Prostate gland (tissue), 2 donors: ENCODE results near the gene TIMM10B. TPM values are rescaled to one million over a fixed set of nuclear protein-coding genes. Genes with fewer than 3 reads are reported as not detected.
A peak's percentile ranks its signal among the peaks of the same experiment; 100 is the strongest.

Experiments
- DNase-seq: peaks from one replicate; pipeline ENCODE4 v3.0.0-alpha.2; 2019; ENCODE audit warnings: low spot score
- H3K27ac ChIP-seq, 2 donors: fragments of 200-600 bp; sonication (generic); 2 replicates each; pipeline ENCODE4 v1.5.1; 2017 to 2019
- H3K27me3 ChIP-seq: fragments of 200-600 bp; sonication (generic); replicated peaks from 2 replicates; pipeline ENCODE4 v1.5.1; 2019; ENCODE audit not compliant: insufficient read depth
- H3K36me3 ChIP-seq, 2 donors: fragments of 200-600 bp; sonication (generic); 1 replicate in 1 of 2; 2 replicates in 1 of 2; pipeline versions ENCODE4 v1.5.1 to v1.8.1; 2017 to 2019
- H3K4me1 ChIP-seq: fragments of 200-600 bp; sonication (generic); replicated peaks from 2 replicates; pipeline ENCODE4 v1.5.1; 2019
- H3K4me3 ChIP-seq, 2 donors: fragments of 200-600 bp; sonication (generic); 2 replicates each; pipeline ENCODE4 v1.5.1; 2017 to 2019
- H3K9me3 ChIP-seq: fragments of 200-600 bp; sonication (generic); 2 replicates; pipeline ENCODE4 v1.5.1; 2017
- CTCF ChIP-seq, 4 experiments: fragments of 200-600 bp in 2 of 4; fragments of 450-650 bp in 2 of 4; sonication (generic) in 2 of 4; IDR thresholded peaks; 1 replicate in 3 of 4; 2 replicates in 1 of 4; pipeline ENCODE4 v1.5.1; 2016 to 2019; ENCODE audit warnings: antibody characterized with exemption in 4 of 4, mild to moderate bottlenecking in 2 of 4, moderate library complexity in 2 of 4
- POLR2A ChIP-seq: fragments of 450-650 bp; IDR thresholded peaks from one replicate; pipeline ENCODE4 v1.6.1; 2016; ENCODE audit warnings: antibody characterized with exemption, mild to moderate bottlenecking
- POLR2AphosphoS5 ChIP-seq: sonication (generic); formaldehyde crosslinking; IDR thresholded peaks from one replicate; pipeline ENCODE4 v1.6.1; 2017; ENCODE audit warnings: antibody characterized with exemption
- WGBS: methylation state at CpG from one replicate; pipeline ENCODE4 v1.1.5; 2018; 5-methylcytosine and 5-hydroxymethylcytosine counted together
- intact Hi-C: fragments of 100-400 bp; cut with DNase I; formaldehyde crosslinking; loops from one replicate; pipeline ENCODE4 v1.14.2; 2022
- total RNA-seq, 2 donors: library from RNA; depleted of rRNA; stranded (reverse); fragments of >200 nt; gene quantifications; one replicate each; pipeline ENCODE4 v1.1.0, GENCODE V29; 2016

Gene TIMM10B
- total RNA-seq, 2 donors from 2014 or later: 29.4 to 35.6 TPM

GRCh38 chr11:6486938-6487337 is 5.6 kb downstream of the TIMM10B start:
- no peaks in the 10 kb centered on the region for H3K36me3 ChIP-seq
- 85% methylated on average over 1 of the region's 1 CpG for WGBS
- no peak for TF ChIP-seq POLR2AphosphoS5
- TF ChIP-seq CTCF (IDR thresholded peaks at IDR 0.05): no peak
- no peak for TF ChIP-seq POLR2A

GRCh38 chr11:6488342-6488741 is 7.0 kb downstream of the TIMM10B start:
- no peak overlapping the region for H3K27ac ChIP-seq
- intact Hi-C loops: no loop called here
- no peak overlapping the region for H3K4me3 ChIP-seq
- H3K4me1 ChIP-seq: peaks cover 3% of the 10 kb centered on the region
- H3K27me3 ChIP-seq: no peaks in the 10 kb centered on the region
- H3K9me3 ChIP-seq: no peaks in the 10 kb centered on the region
- DNase-seq: no peak
- no peaks in the 10 kb centered on the region for H3K36me3 ChIP-seq
- TF ChIP-seq CTCF (IDR thresholded peaks at IDR 0.05) (no peak), POLR2A (no peak), POLR2AphosphoS5 (no peak)
- WGBS: 80% methylated on average over 6 of the region's 6 CpGs

More at GRCh38 chr11:6486938-6487337, 5.6 kb downstream of the TIMM10B start:
- Histone ChIP-seq H3K4me1 (peaks cover 7% of the 10 kb centered on the region), H3K9me3 (no peaks in the 10 kb centered on the region), H3K27ac (no peak overlapping the region), H3K4me3 (no peak overlapping the region), H3K27me3 (no peaks in the 10 kb centered on the region)
- DNase-seq: no peak
- intact Hi-C loops: no loop called here

- WGBS: 85% methylated on average over 3 of the region's 3 CpGs
- H3K4me3 ChIP-seq: no peak overlapping the region
- TF ChIP-seq CTCF (IDR thresholded peaks at IDR 0.05) (no peak), POLR2AphosphoS5 (no peak), POLR2A (no peak)
- no peak overlapping the region for H3K27ac ChIP-seq
- H3K36me3 ChIP-seq: no peaks in the 10 kb centered on the region
- peaks cover 3% of the 10 kb centered on the region for H3K4me1 ChIP-seq
- H3K9me3 ChIP-seq: no peaks in the 10 kb centered on the region
- intact Hi-C loops: no loop called here
- no peaks in the 10 kb centered on the region for H3K27me3 ChIP-seq
- DNase-seq: no peak
These were observed 7.5 kb downstream of the TIMM10B start for GRCh38 chr11:6488821-6489220.

- H3K4me1 ChIP-seq: peaks cover 3% of the 10 kb centered on the region
- no peak overlapping the region for H3K27ac ChIP-seq
- DNase-seq: no peak
- TF ChIP-seq POLR2AphosphoS5 (peak; percentile 63), CTCF (IDR thresholded peaks at IDR 0.05) (no peak)
- 44% methylated on average over 4 of the region's 4 CpGs for WGBS
- no peaks in the 10 kb centered on the region for H3K36me3 ChIP-seq
- no peak overlapping the region for H3K4me3 ChIP-seq
- no peaks in the 10 kb centered on the region for H3K9me3 ChIP-seq
- intact Hi-C loops: no loop called here
- no peaks in the 10 kb centered on the region for H3K27me3 ChIP-seq
These were observed 8.0 kb downstream of the TIMM10B start for GRCh38 chr11:6489306-6489705.

GRCh38 chr11:6497069-6497839 is 16.0 kb downstream of the TIMM10B start, which contains the start of gene DNHD1:
DNHD1 (plus strand) TSS chr11:6497280; CDS start chr11:6498216, 936 bp downstream.
- Histone ChIP-seq H3K4me3 (no peak within 1 kb of the TSS), H3K27me3 (no peaks in the 10 kb centered on the region), H3K27ac (no peak within 1 kb of the TSS), H3K36me3 (no peaks in the 10 kb centered on the region), H3K9me3 (no peaks in the 10 kb centered on the region), H3K4me1 (no peaks in the 10 kb centered on the region)
- no peak for DNase-seq
- intact Hi-C loops: no loop called here
- TF ChIP-seq POLR2A: no peak
- no peak for TF ChIP-seq POLR2AphosphoS5
- TF ChIP-seq CTCF (IDR thresholded peaks at IDR 0.05): no peak
- 44% methylated on average over 33 of the region's 33 CpGs for WGBS
